Left forelimb (tissue), 1 donor: Measurements from ENCODE around the gene ILF3.

Source experiments
- DNase-seq: peaks from one replicate; pipeline ENCODE4 v3.0.0-alpha.2; 2018; ENCODE audit warnings: low spot score

ILF3 gene

DNA sequence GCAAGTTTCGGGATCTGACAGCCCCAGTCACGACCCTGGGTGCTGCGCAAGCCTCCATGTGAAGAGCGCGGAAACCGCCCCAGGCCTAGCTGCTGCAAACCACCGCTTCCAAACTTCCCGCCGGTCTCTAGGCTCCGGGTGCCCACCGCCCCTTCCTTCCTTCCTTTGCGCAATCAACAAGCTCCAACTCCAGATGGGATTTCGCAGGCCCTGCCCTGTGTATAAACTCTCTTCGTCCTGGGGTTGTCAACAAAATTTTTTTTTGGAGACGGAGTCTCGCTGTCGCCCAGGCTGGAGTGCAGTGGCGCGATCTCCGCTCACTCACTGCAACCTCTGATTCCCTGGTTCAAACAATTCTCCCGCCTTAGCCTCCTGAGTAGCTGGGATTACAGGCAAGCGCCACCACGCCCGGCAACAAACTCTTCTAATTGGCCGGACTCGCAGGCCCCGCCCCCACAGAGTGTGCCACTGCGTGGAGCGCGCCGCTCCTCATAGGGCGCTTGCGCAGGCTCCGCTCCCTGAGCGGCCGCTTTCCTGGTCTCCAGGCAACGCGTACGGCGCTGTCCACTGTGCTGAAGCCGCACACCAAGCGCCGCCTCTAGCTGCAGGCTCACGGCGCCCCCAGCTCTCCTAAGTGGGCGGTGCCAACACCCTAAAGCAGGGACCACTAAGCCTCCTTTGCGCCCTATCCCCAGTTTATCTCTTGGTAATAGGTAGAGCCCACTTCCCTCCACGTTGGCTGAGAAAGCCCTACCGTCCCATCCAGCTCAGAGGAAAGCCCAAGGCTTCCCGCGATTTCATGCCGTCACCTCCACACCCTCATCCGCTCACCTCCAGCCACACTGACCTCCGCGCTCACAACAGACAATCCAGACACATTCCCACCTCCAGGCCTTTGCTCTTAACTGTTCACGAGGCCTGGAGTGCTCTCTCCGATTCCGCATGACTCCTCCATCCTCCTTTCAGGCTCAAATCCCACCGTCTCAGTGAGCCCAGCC lies 41.6 kb downstream of the ILF3 start:
- DNase-seq, result peak; percentile 90

GRCh38 chr19:10699650-10700335 lies 45.6 kb downstream of the ILF3 start:
- DNase-seq, result no peak

DNA sequence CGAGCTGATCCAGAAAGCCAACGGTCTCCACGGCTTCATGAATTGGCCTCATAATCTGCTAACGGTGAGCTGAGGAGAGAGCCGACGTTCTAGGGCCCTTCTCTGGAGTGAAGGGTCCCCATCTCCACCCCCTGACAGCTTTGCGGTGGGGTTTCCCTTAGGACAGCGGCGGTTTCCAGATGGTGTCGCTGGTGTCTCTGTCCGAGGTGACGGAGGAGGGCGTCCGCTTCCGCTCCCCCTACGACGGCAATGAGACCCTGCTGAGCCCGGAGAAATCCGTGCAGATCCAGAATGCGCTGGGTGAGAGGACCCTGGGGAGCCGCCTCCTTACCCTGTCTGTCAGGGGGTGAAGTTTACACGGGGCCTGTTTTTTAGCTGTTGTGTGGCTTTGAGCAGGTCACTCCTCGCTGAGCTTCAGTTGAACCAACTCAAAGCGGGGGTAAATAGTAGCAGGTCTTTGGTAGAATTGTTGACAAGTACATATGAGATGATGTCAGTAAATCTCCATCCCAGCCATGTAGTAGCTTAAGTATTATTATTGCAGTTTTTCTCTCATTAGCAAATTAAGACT lies 47.9 kb downstream of the ILF3 start:
- no peak for DNase-seq

GRCh38 chr19:10706990-10707389 lies 52.8 kb downstream of the ILF3 start:
- no peak for DNase-seq

- DNase-seq, result no peak
Measured at GRCh38 chr19:10707440-10707839, 53.3 kb downstream of the ILF3 start.

DNA sequence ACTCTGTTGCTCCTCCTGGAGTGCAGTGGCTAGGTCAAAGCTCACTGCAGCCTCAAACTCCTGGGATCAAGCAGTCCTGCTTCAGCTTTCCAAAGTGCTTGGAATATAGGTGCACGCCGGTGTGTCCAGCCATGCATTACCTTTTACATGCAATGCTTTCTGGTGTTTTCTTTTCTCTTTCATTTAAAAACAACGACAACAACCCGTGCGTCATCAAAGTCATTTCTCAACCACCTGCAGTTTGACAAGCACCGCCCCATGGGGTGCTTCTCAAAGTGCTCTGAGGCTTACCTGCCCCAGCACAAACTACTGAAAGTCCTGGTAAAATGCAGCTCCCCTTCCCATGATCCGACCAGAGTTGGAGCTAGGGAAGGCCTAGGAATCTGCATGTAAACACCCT lies 54.1 kb downstream of the ILF3 start:
- no peak for DNase-seq

GRCh38 chr19:10712045-10712444 lies 57.9 kb downstream of the ILF3 start:
- DNase-seq, result no peak

DNA sequence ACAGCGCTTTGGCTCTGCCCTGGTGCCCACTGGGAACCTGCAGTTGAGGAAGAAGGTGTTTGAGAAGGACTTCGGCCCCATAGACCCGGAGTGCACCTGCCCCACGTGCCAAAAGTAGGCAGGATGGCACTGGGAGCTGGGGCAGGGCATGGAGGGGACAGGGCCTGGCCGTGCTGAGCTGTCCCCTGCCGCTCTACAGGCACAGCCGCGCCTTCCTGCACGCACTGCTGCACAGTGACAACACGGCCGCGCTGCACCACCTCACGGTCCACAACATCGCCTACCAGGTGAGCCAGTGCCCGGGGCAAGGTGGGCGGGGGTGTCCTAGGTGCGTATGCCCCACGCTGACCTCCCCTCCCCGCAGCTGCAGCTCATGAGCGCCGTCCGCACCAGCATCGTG lies 58.6 kb downstream of the ILF3 start:
- no peak for DNase-seq

DNA sequence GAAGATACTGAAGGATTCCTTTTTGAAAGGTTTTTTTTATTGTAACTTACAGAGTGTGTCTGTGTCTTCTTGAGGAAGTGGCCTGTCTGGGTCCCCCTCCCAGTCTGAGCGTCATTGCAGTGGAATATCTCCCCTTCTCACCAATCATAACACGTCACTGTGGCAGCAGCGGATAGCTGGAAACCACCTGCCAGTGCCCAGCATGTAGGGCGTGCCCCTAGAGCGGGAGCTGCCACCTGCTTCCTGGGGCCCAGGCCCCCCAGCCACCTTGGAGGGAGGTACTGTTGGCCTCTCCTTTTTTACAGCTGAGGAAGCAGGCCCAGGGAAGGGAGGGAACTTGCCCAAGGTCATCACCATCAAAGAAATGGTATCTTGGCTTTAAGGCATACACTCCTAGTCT lies 59.2 kb downstream of the ILF3 start:
- no peak for DNase-seq

- DNase-seq, result no peak
Measured at GRCh38 chr19:10717054-10717355, 62.9 kb downstream of the ILF3 start.

DNA sequence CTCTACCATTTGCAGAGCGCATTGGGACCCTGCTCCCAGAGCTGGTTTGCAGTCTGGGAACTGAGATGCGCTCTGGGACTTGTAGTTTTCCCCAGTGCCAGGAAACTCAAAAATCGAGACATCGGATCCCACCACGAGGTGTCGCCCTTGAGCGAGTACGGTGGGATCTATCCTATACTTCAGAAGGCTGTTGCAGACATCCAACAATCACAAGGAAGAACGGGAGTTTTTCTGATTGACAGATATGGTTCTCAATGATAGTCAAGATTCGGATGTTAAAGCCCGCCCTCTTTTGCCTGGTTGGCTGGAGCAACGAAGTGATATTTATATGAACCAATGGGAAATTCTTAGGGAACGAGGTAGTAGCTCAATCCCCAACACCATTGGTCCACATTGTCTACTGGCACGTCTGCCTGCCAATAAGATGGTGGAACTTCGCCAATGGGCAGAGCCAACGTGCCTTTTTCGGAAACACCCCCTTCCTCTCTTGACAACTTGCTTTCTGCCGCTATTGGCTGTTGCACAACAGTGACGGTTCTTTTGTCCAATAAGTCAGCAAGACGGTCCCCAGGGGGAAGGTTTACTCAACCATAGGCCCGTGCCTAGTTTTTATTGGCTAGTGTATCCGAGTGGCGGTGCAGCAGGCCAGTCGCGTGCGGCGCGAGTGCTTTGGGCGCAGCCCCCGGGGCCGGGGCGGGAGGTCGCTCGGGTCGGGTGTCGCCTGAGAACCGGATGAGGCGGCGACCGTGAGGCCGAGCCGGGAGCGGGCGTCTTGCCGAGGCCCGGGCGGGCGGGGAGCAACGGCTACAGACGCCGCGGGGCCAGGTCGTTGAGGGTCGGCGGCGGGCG lies 63.4 kb downstream of the ILF3 start, which contains the start of gene DNM2:
Gene DNM2 (plus strand): TSS at position 724 of the 849 bp plus-strand sequence. CDS start 164 bp downstream, outside the sequence.
- DNase-seq, result peak; percentile 98

GRCh38 chr19:10718205-10719196 lies 64.4 kb downstream of the ILF3 start:
- peak; percentile 69 for DNase-seq

DNA sequence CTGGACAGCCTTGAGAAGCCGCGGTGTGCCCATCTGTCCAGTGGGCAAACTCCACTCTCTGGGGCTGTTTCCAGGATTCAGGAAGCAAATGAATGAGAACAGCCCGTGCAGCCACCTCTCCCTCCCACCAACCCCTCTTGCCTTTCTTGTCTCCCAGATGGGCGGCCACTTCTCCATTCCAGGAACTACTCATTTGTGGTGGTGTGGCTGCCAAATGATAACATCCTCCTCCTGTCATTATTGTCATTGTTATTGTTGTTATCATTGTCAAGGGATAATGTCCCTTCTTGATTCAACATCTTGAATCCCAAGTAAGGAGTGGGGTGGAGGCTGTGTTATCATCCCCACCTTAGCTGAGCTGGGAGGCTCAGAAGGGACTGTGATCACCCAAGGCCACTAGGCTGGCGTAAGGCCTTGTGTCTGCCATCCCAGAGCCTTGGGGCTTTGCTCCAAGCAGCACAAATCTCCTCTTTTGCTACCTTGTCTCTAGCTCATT lies 65.4 kb downstream of the ILF3 start:
- no peak for DNase-seq

- DNase-seq, result no peak
Measured at GRCh38 chr19:10720607-10721125, 66.5 kb downstream of the ILF3 start.

DNA sequence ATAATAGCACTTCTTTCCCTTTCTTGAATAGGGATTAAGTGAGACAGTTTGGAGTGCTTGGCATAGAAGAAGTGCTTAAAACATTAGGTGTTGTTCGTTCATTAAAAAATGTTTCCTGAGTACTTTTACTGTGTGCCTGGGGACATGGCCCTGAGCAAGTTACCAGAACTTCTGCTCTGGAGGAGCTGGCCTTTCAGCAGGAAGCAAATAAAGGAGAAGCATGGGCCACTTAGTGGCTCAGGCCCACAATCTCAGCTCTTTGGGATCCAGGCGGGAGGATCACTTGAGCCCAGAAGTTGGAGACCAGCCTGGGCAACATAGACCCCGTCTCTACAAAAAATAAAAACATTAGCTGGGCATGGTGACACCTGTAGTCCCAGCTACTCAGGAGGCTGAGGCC lies 69.4 kb downstream of the ILF3 start:
- no peak for DNase-seq

DNA sequence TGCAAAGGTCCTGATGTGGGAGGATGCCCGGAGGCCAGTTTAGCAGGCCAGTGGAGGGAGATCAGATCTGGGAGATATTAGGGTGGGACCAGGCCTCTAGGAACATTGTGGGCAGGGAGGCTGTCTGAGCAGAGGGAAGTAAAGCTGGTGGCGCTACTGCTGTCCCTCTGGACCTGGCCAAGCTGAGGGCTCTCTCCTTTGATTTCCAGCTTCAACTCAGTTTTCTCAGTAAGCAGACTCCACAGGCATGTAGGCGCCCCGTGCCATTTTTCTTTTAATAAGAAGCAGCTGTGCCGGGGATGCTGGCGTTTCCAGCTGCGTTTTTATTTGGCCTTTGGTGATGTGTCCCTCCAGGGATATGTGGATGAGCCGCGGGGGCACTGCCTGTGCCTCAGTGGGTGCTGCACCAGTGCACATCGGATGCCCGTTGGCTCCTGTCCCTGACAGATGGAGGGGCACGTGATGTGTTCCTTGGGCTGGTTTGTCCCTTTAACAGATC lies 70.5 kb downstream of the ILF3 start:
- DNase-seq, result no peak

GRCh38 chr19:10725415-10725814 lies 71.3 kb downstream of the ILF3 start:
- no peak for DNase-seq

GRCh38 chr19:10726268-10726667 lies 72.1 kb downstream of the ILF3 start:
- DNase-seq, result no peak

DNA sequence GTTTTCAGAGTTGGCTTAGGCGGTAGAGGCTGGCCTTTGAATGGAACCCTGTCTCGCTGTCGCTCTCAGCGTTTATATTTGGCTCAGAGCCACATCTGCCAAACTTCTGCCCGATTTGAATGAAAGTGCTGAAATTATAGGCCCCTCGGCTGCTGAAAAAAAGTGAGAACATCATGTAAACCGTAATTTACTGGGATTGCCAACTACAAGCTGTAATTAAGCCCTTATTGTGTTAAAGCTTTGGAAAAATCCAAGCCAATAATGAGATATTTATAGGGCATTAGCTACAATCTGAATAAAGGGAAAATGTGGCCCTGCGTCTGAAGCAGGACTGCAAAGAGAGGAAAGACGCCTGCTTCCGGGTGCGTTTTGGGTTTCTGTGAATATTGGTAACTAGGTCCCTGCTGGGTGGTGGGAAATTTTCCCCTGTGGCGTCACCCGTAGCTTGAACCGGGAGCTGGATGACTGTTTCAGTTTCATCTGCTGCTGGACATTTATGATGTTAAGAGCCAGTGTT lies 73.6 kb downstream of the ILF3 start:
- DNase-seq, result no peak

GRCh38 chr19:10729411-10729810 lies 75.3 kb downstream of the ILF3 start:
- no peak for DNase-seq
